ENCODE data around the gene CMSS1. TPM values are rescaled to one million over a fixed set of nuclear protein-coding genes. Genes with fewer than 3 reads are reported as not detected.

The CMSS1 gene
- total RNA-seq, 1 experiment from 2014 or later, result 70.6 TPM

GRCh38 chr3:99960941-99961340 is 143.3 kb downstream of the CMSS1 start (continued):
- no peak for TF ChIP-seq TP53 (CRISPR knock-in tag; IDR thresholded peaks at IDR 0.05)
- TF ChIP-seq ZSCAN18 (CRISPR knock-in tag; IDR thresholded peaks at IDR 0.05), result no peak
- no peak for TF ChIP-seq SP1 (CRISPR knock-in tag; conservative IDR thresholded peaks at IDR 0.05)
- TF ChIP-seq ZNF425 (CRISPR knock-in tag; conservative IDR thresholded peaks at IDR 0.05), result no peak
- TF ChIP-seq FOXJ3 (CRISPR knock-in tag; IDR thresholded peaks at IDR 0.05; ENCODE audit: borderline replicate concordance), result no peak
- TF ChIP-seq AFF4 (CRISPR knock-in tag; IDR thresholded peaks at IDR 0.05; ENCODE audit: borderline replicate concordance), result no peak
- no peak for TF ChIP-seq USF2 (CRISPR knock-in tag; IDR thresholded peaks at IDR 0.05)
- TF ChIP-seq GRHL2 (CRISPR knock-in tag; IDR thresholded peaks at IDR 0.05; ENCODE audit: insufficient replicate concordance, severe bottlenecking), result no peak
- no peak for TF ChIP-seq ZNF263 (CRISPR knock-in tag; IDR thresholded peaks at IDR 0.05; ENCODE audit: low read depth)
- TF ChIP-seq ARID4B (CRISPR knock-in tag; IDR thresholded peaks at IDR 0.05; ENCODE audit: borderline replicate concordance), result no peak

- Mint-ChIP-seq H3K4me1 (0 out of 2 replicates have a peak, but pooled peaks cover 2% of the 10 kb centered on the region), H3K36me3 (no peaks in the 10 kb centered on the region), H3K9me3 (no peaks in the 10 kb centered on the region), H3K27ac (peak overlapping the region; percentile 12; the same call in 1 of the 2 replicates), H3K27me3 (ENCODE audit: low read depth) (no peaks in the 10 kb centered on the region), H3K4me3 (no peak overlapping the region)
- ChIA-PET POLR2A (no interaction called here), CTCF (no interaction called here)
- no peak for ATAC-seq
- DNase-seq (ENCODE audit: low spot score), result no peak
- TF ChIP-seq AR (CRISPR knock-in tag; IDR thresholded peaks at IDR 0.05) (no peak), SP1 (CRISPR knock-in tag; conservative IDR thresholded peaks at IDR 0.05) (no peak), CTCF (IDR thresholded peaks at IDR 0.05) (no peak), ATF6 (CRISPR knock-in tag; IDR thresholded peaks at IDR 0.05) (no peak), RORB (CRISPR knock-in tag; IDR thresholded peaks at IDR 0.05) (no peak)
Measured at GRCh38 chr3:99961756-99962515, 144.3 kb downstream of the CMSS1 start.
